HepG2 (cell line): ENCODE results near the gene YIPF1. TPM values are rescaled to one million over a fixed set of nuclear protein-coding genes. Genes with fewer than 3 reads are reported as not detected.

ENCODE experiments used
- EP300 ChIP-seq, 3 experiments: sonication (generic) in 1 of 3; formaldehyde crosslinking in 1 of 3; IDR thresholded peaks; 2 replicates each; pipeline versions ENCODE4 v1.5.1 to v1.6.1; 2011 to 2020; ENCODE audit warnings: low read depth in 2 of 3, low read length in 2 of 3, borderline replicate concordance in 1 of 3, improper control_type of control experiment in 1 of 3, mild to moderate bottlenecking in 1 of 3, missing genetic modification reagents in 1 of 3, moderate library complexity in 1 of 3
- GATA4 ChIP-seq: sonication (generic); IDR thresholded peaks from 2 replicates; pipeline ENCODE4 v1.6.1; 2016; ENCODE audit warnings: antibody characterized with exemption, low read depth, borderline replicate concordance
- HDAC2 ChIP-seq: sonication (generic); formaldehyde crosslinking; IDR thresholded peaks from 2 replicates; pipeline ENCODE4 v1.4.0; 2020; ENCODE audit warnings: missing genetic modification reagents
- IRX3 ChIP-seq: sonication (generic); formaldehyde crosslinking; IDR thresholded peaks from 2 replicates; pipeline ENCODE4 v1.8.1; 2023; ENCODE audit warnings: mild to moderate bottlenecking, low read depth, missing genetic modification reagents, borderline replicate concordance
- JARID2 ChIP-seq: sonication (generic); formaldehyde crosslinking; IDR thresholded peaks from 2 replicates; pipeline ENCODE4 v1.8.1; 2023; ENCODE audit warnings: missing genetic modification reagents, inconsistent platforms; ENCODE audit not compliant: insufficient replicate concordance
- PHF20 ChIP-seq: sonication (generic); formaldehyde crosslinking; IDR thresholded peaks from 2 replicates; pipeline ENCODE4 v1.5.0; 2020; ENCODE audit warnings: mild to moderate bottlenecking, missing genetic modification reagents
- TBP ChIP-seq: sonication (generic); formaldehyde crosslinking; IDR thresholded peaks from 2 replicates; pipeline ENCODE4 v1.5.0; 2020; ENCODE audit warnings: missing genetic modification reagents
- TCF12 ChIP-seq, 2 experiments: fragments of 450-650 bp in 1 of 2; sonication (generic) in 1 of 2; formaldehyde crosslinking in 1 of 2; IDR thresholded peaks; 2 replicates each; pipeline versions ENCODE4 v1.6.1 to v1.8.0; 2017 to 2022; ENCODE audit warnings: antibody characterized with exemption in 1 of 2, mild to moderate bottlenecking in 1 of 2, missing genetic modification reagents in 1 of 2, moderate library complexity in 1 of 2
- ZFP36L1 ChIP-seq: sonication (generic); formaldehyde crosslinking; IDR thresholded peaks from 2 replicates; pipeline ENCODE4 v1.8.0; 2022; ENCODE audit warnings: mild to moderate bottlenecking, missing genetic modification reagents, moderate library complexity
- ZFP62 ChIP-seq: sonication (generic); formaldehyde crosslinking; IDR thresholded peaks from 2 replicates; pipeline ENCODE4 v1.4.0; 2020; ENCODE audit warnings: missing genetic modification reagents
- ZHX1 ChIP-seq: sonication (generic); formaldehyde crosslinking; IDR thresholded peaks from 2 replicates; pipeline ENCODE4 v1.8.1; 2022; ENCODE audit warnings: low read depth, mild to moderate bottlenecking, missing genetic modification reagents
- ZKSCAN8 ChIP-seq: IDR thresholded peaks from 2 replicates; pipeline ENCODE4 v1.6.1; 2016; ENCODE audit warnings: borderline replicate concordance, missing genetic modification reagents, missing compliant biosample characterization
- ZMYM2 ChIP-seq: sonication (generic); formaldehyde crosslinking; IDR thresholded peaks from 2 replicates; pipeline ENCODE4 v1.8.0; 2022; ENCODE audit warnings: mild to moderate bottlenecking, missing genetic modification reagents
- ZNF12 ChIP-seq: sonication (generic); formaldehyde crosslinking; IDR thresholded peaks from 2 replicates; pipeline ENCODE4 v1.5.0; 2020; ENCODE audit warnings: missing genetic modification reagents
- ZNF432 ChIP-seq: sonication (generic); formaldehyde crosslinking; IDR thresholded peaks from 2 replicates; pipeline ENCODE4 v1.5.0; 2020; ENCODE audit warnings: missing genetic modification reagents, mild to moderate bottlenecking, borderline replicate concordance
- polyA plus RNA-seq, 8 experiments: library from polyadenylated mRNA; depleted of rRNA in 3 of 8; stranded (reverse) in 7 of 8; unstranded in 1 of 8; fragments of >200 nt; fragmentation: Illumina TruSeq in 4 of 8; extraction: Trizol in 4 of 8; gene quantifications; 2 replicates each; pipeline versions ENCODE4 v1.2.1 to v1.2.3, GENCODE V29; 2011 to 2016; ENCODE audit warnings: low read depth in 4 of 8, missing spikeins in 1 of 8, mixed read lengths in 1 of 8; ENCODE audit not compliant: insufficient read depth in 1 of 8
- total RNA-seq, 5 experiments: library from RNA; depleted of rRNA; stranded (reverse); fragments of >200 nt; fragmentation: Illumina TruSeq; extraction: Trizol; gene quantifications; 2 replicates each; pipeline ENCODE4 v1.2.3, GENCODE V29; 2016; ENCODE audit warnings: low read depth in 1 of 5
- TF ChIP-seq, protein P1 (sequence below): IDR thresholded peaks from 2 replicates; pipeline ENCODE4 v1.6.1; 2016; ENCODE audit warnings: control low read depth
- TF ChIP-seq, protein P2 (sequence below): sonication (generic); formaldehyde crosslinking; IDR thresholded peaks from 2 replicates; pipeline ENCODE4 v1.8.0; 2022; ENCODE audit warnings: mild to moderate bottlenecking, missing genetic modification reagents, borderline replicate concordance
- TF ChIP-seq, protein P3 (sequence below): sonication (generic); formaldehyde crosslinking; IDR thresholded peaks from 2 replicates; pipeline ENCODE4 v1.4.0; 2020; ENCODE audit warnings: missing genetic modification reagents

YIPF1 gene
- total and polyA plus RNA-seq, 2 of the 13 experiments (the other 11 are each of a cell fraction or from before 2014, with no cell fraction given), result 21.1 to 31.9 TPM

- TF ChIP-seq ZHX1 (no peak; the same call in 1 of the 2 replicates), JARID2 (peak; percentile 76), ZNF12 (CRISPR knock-in tag) (peak; percentile 15; the same call in 1 of the 2 replicates), GATA4 (peak; percentile 45; the same call in 1 of the 2 replicates), TBP (CRISPR knock-in tag) (no peak), PHF20 (peak; percentile 78), HDAC2 (peak; percentile 78), ZFP36L1 (no peak), ZMYM2 (peak; percentile 88), ZNF432 (CRISPR knock-in tag) (no peak), EP300 (IDR thresholded peaks at IDR 0.05; ENCODE audit: low read depth in 2 of 2, low read length in 2 of 2) (peak; percentile 13 to 36; a peak in 1 of 4 replicates), EP300 (CRISPR knock-in tag; IDR thresholded peaks at IDR 0.05; ENCODE audit: borderline replicate concordance) (peak; percentile 27; the same call in 1 of the 2 replicates), TCF12 (IDR thresholded peaks at IDR 0.05) (no peak), TCF12 (CRISPR knock-in tag; IDR thresholded peaks at IDR 0.05) (peak; percentile 77; the same call in 1 of the 2 replicates), IRX3 (CRISPR knock-in tag) (peak; percentile 59; the same call in 1 of the 2 replicates), ZFP62 (CRISPR knock-in tag) (no peak; the same call in 1 of the 2 replicates), ZKSCAN8 (CRISPR knock-in tag) (peak; percentile 86)
- TF ChIP-seq, protein P1, sequence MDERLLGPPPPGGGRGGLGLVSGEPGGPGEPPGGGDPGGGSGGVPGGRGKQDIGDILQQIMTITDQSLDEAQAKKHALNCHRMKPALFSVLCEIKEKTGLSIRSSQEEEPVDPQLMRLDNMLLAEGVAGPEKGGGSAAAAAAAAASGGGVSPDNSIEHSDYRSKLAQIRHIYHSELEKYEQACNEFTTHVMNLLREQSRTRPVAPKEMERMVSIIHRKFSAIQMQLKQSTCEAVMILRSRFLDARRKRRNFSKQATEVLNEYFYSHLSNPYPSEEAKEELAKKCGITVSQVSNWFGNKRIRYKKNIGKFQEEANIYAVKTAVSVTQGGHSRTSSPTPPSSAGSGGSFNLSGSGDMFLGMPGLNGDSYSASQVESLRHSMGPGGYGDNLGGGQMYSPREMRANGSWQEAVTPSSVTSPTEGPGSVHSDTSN (CRISPR knock-in tag), result no peak
- TF ChIP-seq, protein P2, sequence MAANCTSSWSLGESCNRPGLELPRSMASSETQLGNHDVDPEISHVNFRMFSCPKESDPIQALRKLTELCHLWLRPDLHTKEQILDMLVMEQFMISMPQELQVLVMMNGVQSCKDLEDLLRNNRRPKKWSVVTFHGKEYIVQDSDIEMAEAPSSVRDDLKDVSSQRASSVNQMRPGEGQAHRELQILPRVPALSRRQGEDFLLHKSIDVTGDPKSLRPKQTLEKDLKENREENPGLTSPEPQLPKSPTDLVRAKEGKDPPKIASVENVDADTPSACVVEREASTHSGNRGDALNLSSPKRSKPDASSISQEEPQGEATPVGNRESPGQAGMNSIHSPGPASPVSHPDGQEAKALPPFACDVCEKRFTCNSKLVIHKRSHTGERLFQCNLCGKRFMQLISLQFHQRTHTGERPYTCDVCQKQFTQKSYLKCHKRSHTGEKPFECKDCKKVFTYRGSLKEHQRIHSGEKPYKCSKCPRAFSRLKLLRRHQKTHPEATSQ (CRISPR knock-in tag), result peak; percentile 54; the same call in 1 of the 2 replicates
- TF ChIP-seq, protein P3, sequence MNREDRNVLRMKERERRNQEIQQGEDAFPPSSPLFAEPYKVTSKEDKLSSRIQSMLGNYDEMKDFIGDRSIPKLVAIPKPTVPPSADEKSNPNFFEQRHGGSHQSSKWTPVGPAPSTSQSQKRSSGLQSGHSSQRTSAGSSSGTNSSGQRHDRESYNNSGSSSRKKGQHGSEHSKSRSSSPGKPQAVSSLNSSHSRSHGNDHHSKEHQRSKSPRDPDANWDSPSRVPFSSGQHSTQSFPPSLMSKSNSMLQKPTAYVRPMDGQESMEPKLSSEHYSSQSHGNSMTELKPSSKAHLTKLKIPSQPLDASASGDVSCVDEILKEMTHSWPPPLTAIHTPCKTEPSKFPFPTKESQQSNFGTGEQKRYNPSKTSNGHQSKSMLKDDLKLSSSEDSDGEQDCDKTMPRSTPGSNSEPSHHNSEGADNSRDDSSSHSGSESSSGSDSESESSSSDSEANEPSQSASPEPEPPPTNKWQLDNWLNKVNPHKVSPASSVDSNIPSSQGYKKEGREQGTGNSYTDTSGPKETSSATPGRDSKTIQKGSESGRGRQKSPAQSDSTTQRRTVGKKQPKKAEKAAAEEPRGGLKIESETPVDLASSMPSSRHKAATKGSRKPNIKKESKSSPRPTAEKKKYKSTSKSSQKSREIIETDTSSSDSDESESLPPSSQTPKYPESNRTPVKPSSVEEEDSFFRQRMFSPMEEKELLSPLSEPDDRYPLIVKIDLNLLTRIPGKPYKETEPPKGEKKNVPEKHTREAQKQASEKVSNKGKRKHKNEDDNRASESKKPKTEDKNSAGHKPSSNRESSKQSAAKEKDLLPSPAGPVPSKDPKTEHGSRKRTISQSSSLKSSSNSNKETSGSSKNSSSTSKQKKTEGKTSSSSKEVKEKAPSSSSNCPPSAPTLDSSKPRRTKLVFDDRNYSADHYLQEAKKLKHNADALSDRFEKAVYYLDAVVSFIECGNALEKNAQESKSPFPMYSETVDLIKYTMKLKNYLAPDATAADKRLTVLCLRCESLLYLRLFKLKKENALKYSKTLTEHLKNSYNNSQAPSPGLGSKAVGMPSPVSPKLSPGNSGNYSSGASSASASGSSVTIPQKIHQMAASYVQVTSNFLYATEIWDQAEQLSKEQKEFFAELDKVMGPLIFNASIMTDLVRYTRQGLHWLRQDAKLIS (CRISPR knock-in tag), result no peak
Observed at GRCh38 chr1:53837924-53838653, 51.5 kb downstream of the YIPF1 start, which contains the start of gene NDC1 (continued).
